LHCN-M2 (cell line): ENCODE measurements around the gene ZSCAN21. TPM values are rescaled to one million over a fixed set of nuclear protein-coding genes. Genes with fewer than 3 reads are reported as not detected.
"Not testable (repeated sequence)": the region's sequence is repeated elsewhere in the genome, so short reads cannot be mapped to it uniquely, and the experiment has no call there.

Experiments used
- DNase-seq: peaks from one replicate; pipeline ENCODE4 v3.0.0-alpha.2; 2012; ENCODE audit warnings: low read depth
- polyA plus RNA-seq: library from polyadenylated mRNA; unstranded; fragments of >200 nt; gene quantifications from one replicate; pipeline ENCODE4 v1.2.1, GENCODE V29; 2012; ENCODE audit warnings: missing spikeins
- total RNA-seq: library from RNA; depleted of rRNA; stranded (reverse); fragments of >200 nt; gene quantifications from 2 replicates; pipeline ENCODE4 v1.2.3, GENCODE V29; 2014; rRNA removed

Gene ZSCAN21
- 11.8 and 12.6 TPM in 2 replicates for total RNA-seq
- 7.9 TPM for polyA plus RNA-seq

GRCh38 chr7:100049441-100050291, at the start of gene ZSCAN21:
ZSCAN21 (plus strand) TSS chr7:100049774; CDS start chr7:100057007, 7,233 bp downstream.
- DNase-seq: peak; percentile 88

DNA sequence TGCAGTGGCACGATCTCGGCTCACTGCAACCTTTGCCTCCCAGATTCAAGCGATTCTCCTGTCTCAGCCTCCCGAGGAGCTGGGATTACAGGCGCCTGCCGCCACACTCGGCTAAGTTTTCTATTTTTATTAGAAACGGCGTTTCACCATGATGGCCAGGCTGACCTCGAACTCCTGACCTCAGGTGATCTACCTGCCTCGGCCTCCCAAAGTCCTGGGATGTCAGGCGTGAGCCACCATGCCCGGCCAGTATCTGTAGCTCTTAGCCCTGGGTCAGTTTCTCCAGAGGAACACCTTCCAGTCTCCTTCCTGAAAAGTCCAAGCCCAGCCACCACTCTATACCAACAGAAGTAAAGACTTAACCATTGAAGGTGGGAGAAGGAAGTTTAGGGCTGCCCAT, 49.3 kb upstream of the ZSCAN21 start:
- no peak for DNase-seq

GRCh38 chr7:100003711-100004661, 45.6 kb upstream of the ZSCAN21 start:
- DNase-seq: no peak

- DNase-seq: no peak
Measured at GRCh38 chr7:100007887-100008286, 41.7 kb upstream of the ZSCAN21 start.

DNA sequence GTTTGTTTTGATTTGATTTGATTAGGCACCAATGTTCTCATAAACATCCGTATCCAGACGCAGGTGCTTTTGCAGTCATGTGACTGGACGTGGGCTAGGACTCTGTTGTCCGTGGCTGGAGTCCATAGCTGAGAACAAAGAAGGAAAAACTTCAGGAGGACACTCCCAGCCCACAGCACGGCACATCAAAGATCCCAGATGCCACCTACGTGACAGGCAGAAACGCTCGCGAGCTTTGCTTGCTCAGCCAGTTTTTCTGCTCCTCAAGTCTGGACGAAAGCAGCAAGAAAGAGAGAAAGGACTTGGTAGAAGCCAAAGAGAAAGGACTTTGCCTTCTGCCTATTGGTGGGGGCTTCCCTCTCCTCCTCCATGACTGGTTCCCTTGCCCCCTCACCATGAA, 41.0 kb upstream of the ZSCAN21 start:
- no peak for DNase-seq

- not testable (repeated sequence) for DNase-seq
Measured at GRCh38 chr7:100009952-100010351, 39.6 kb upstream of the ZSCAN21 start.

DNA sequence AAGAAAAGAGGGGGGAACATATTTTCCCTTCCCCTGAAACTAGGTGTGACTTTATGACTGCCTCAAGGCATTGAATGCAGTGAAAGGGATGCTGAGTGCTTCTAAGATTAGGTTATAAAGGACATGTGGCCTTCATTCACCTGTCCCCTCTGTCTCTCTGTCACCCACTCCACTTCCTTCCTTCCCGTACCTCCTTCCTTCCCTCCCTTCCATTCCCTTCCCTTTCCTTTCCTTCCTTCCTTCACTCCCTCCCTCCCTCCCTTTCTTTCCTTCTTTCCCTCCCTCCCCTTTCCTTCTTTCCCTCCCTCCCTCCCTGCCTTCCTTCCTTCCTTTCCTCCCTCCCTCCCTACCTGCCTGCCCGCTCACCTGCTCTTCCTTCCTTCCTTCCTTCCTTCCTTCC, 38.7 kb upstream of the ZSCAN21 start:
- no peak for DNase-seq

GRCh38 chr7:100011516-100011915, 38.1 kb upstream of the ZSCAN21 start:
- no peak for DNase-seq

DNA sequence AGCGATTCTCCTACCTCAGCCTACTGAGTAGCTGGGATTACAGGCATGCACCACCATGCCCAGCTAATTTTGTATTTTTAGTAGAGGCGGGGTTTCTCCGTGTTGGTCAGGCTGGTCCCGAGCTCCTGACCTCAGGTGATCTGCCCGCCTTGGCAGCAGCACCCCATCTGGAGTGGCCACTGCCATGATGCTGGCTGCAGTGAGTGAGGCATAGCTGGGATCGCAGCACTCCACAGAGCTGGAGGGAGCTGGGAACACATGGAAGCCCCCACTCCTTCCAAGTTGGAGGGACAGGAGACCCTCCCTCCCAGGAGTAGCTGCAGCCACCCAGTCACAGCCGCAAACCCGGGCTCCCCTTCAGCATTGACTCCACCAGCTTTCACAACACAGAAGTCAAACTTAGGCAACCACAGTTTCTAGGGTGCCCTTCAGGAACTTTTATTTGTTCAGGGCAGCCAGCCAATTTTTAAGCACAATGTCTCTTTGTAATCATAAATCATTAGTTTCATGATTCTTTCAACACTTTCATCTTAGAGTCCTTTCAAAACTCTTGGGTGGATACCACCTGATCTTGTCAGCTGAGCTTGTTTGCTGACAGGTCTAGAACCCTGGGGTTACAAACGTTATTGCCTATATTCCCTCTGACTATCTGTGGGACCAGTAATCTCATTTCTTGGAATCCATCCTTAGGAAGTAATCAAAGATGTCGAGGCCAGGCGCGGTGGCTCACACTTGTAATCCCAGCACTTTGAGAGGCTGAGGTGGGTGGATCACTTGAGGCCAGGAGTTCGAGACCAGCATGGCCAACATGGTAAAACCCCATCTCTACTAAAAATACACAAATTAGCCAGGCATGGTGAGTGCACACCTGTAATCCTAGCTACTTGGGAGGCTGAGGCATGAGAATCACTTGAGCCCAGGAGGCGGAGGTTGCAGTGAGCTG, 36.9 kb upstream of the ZSCAN21 start:
- DNase-seq: not testable (repeated sequence)

- DNase-seq: no peak
Measured at GRCh38 chr7:100013328-100013676, 36.3 kb upstream of the ZSCAN21 start.

DNA sequence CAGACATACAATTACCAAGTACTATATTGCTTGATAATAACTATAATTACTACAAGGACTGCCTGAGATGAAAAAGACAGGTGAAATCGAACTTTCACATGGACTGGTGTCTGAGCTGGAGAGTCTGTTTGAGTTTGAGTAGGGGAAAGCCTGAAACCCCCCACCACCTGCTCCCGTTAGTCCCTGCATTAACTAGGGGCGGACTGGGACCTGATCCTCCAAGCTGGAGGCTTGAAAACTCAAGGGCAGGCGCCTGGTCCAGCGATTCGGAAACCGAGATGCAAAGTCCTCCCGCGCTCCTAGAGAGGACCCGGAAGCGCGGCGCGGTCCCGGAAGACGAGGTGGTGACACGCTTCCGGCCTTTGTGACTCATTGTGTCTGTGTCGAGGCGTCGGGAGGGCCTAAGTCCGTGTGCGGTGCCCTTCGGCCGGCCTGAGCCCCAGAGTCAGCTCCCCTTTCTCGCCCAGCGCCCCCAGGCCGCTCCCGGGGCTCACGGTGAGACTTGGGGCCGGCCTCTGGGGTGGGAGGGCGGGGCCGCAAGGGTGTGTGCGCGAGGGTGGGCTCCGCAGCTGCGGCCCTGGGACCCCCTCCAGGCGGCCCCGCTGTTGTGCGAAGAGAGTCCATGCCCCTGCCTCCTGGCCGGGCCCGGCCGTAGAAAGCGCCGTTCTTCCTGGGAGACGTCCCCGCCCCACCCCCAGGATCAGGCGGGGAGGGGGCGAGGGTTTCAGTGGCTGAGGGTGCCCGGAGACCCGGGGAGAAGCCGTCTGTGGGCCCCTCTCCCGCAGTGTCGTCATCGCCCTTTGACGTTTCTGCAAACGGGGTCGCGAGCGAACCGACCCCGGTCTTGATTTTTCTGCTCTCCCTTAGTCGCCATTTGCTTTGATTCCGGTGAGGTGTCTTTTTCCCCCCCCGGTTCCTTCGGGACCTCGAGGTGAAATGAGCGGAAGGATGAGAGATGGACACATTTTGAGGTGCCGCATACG, 34.1 kb upstream of the ZSCAN21 start, which contains the start of gene ZKSCAN1:
TSS of gene ZKSCAN1 (plus strand) at position 365 of the 983 bp plus-strand sequence. CDS start 7,911 bp downstream, outside the sequence.
- DNase-seq: peak; percentile 95

DNA sequence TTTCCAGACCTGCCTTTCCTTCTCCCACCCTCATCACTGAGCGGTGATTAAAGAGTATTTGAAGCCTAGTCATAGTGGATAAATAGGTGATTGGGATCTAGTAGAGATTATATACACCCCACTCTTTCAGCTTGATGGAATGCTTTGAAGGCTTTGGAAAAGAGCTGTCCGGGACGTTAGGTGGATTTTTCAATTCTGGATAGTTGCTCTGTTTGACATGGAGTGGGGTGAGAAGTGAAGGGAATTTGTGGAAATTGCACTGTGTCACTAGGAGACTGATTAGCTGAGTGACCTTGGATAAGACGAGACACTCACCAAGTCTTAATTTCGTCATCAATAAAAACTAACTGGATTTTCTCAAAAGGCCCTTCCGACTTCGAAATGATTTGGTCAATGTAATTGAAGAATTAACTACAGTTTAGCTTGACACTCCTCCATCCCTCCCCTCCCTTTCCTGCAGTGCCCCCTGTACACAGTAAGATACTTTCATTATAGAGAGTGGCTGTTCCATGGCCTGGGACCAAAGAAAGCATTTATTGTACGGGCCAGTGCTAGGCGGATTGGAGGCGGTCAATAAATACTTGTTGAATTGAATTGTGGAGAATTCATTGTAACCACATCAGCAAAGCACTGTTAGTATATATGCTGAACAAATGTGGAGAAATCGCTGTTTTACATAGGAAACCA, 33.2 kb upstream of the ZSCAN21 start:
- DNase-seq: no peak

GRCh38 chr7:100017300-100017699, 32.3 kb upstream of the ZSCAN21 start:
- DNase-seq: no peak

GRCh38 chr7:100017875-100018274, 31.7 kb upstream of the ZSCAN21 start:
- no peak for DNase-seq

GRCh38 chr7:100019908-100020307, 29.7 kb upstream of the ZSCAN21 start:
- DNase-seq: no peak

GRCh38 chr7:100021297-100021696, 28.3 kb upstream of the ZSCAN21 start:
- DNase-seq: peak; percentile 54

- DNase-seq: no peak
Measured at GRCh38 chr7:100022621-100023020, 27.0 kb upstream of the ZSCAN21 start.

DNA sequence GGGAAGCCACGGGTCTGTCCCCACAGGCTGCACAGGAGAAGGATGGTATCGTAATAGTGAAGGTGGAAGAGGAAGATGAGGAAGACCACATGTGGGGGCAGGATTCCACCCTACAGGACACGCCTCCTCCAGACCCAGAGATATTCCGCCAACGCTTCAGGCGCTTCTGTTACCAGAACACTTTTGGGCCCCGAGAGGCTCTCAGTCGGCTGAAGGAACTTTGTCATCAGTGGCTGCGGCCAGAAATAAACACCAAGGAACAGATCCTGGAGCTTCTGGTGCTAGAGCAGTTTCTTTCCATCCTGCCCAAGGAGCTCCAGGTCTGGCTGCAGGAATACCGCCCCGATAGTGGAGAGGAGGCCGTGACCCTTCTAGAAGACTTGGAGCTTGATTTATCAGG, 26.0 kb upstream of the ZSCAN21 start:
- DNase-seq: no peak

DNA sequence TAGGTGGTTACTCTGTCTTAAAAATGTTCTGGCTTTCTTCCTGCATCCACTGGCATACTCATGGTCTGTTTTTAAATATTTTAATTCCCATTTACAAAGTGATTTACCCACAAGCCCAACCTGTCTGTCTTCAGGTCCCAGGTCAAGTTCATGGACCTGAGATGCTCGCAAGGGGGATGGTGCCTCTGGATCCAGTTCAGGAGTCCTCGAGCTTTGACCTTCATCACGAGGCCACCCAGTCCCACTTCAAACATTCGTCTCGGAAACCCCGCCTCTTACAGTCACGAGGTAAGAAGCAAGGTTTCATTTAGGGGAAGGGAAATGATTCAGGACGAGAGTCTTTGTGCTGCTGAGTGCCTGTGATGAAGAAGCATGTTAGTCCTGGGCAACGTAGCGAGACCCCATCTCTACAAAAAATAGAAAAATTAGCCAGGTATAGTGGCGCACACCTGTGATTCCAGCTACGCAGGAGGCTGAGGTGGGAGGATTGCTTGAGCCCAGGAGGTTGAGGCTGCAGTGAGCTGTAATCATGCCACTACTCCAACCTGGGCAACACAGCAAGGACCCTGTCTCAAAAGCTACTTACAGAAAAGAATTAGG, 25.5 kb upstream of the ZSCAN21 start:
- DNase-seq: no peak
